MV-4-11 (cell line): Measurements from ENCODE around the gene AMPH.
A peak's percentile ranks its signal among the peaks of the same experiment; 100 is the strongest.
"Not testable (repeated sequence)": the region's sequence is repeated elsewhere in the genome, so short reads cannot be mapped to it uniquely, and the experiment has no call there.

Experiments used
- DNase-seq: peaks from one replicate; lab custom pipeline; 2025; lab: John Stamatoyannopoulos, UW

AMPH gene

GRCh38 chr7:38351601-38352000 is 279.6 kb downstream of the AMPH start:
- no peak for DNase-seq

GRCh38 chr7:38350777-38351176 is 280.4 kb downstream of the AMPH start:
- DNase-seq: not testable (repeated sequence)

DNA sequence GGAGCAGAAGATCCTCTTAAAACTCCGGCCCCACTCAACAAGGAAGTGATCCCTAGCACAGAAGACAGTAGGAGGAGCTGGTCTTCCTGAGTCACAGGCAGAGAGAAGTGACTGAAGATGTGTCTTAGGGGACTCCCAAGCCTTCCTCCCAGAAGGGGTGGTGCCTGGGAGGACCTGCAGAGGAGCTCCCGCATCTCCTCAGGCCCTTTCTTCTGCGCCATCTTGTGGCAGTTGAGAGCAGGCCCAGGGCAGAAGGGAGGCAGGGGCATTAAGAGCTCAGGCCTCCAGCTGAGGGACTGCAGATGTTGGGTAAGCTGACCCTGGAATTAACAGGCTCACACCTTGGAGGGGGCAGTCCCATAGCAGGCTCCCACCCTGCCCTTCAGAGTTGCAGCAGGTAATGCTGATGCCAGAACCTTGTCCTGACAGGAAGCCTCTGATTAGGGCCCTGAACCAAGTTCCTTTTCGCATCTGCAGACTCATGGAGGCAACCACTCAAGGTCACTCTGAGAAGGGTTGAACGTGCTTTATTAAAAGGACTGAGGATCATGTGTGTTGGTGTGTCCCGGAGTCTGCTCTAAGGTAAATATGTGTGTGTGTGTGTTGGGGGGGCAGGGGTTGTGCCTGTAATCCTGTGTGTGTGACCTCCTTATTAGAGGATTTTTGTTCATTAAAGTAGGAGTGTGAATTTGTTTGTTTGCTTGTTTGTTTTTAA is 281.1 kb downstream of the AMPH start:
- DNase-seq: peak; percentile 91

- not testable (repeated sequence) for DNase-seq
Measured at GRCh38 chr7:38349126-38349795, 281.9 kb downstream of the AMPH start.

GRCh38 chr7:38345299-38346172 is 285.6 kb downstream of the AMPH start:
- DNase-seq: peak; percentile 64

- DNase-seq: not testable (repeated sequence)
Measured at GRCh38 chr7:38344741-38345140, 286.4 kb downstream of the AMPH start.

- not testable (repeated sequence) for DNase-seq
Measured at GRCh38 chr7:38342135-38342534, 289.0 kb downstream of the AMPH start.

DNA sequence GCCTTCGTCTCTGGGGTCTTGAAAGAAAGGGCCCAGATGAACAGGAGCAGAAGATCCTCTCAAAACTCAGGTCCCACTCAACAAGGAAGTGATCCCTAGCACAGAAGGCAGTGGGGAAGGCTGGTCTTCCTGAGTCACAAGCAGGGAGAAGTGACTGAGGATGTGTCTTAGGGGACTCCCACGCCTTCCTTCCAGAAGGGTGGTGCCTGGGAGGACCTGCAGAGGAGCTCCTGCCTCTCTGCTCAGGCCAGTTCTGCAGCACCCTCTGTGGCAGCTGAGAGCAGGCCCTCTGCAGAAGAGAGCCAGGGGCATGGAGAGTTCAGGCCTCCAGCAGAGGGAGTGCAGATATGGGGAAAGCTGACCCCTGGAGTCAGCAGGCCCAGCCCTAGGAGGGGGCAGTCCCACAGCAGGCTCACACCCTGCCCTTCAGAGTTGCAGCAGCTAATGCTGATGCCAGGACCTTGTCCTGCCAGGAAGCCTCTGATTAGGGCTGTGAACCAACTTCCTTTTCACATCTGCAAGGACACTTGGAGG is 289.9 kb downstream of the AMPH start:
- DNase-seq: peak; percentile 93

- no peak for DNase-seq
Measured at GRCh38 chr7:38339953-38340819, 291.0 kb downstream of the AMPH start.

- DNase-seq: not testable (repeated sequence)
Measured at GRCh38 chr7:38336148-38336515, 295.0 kb downstream of the AMPH start.

DNA sequence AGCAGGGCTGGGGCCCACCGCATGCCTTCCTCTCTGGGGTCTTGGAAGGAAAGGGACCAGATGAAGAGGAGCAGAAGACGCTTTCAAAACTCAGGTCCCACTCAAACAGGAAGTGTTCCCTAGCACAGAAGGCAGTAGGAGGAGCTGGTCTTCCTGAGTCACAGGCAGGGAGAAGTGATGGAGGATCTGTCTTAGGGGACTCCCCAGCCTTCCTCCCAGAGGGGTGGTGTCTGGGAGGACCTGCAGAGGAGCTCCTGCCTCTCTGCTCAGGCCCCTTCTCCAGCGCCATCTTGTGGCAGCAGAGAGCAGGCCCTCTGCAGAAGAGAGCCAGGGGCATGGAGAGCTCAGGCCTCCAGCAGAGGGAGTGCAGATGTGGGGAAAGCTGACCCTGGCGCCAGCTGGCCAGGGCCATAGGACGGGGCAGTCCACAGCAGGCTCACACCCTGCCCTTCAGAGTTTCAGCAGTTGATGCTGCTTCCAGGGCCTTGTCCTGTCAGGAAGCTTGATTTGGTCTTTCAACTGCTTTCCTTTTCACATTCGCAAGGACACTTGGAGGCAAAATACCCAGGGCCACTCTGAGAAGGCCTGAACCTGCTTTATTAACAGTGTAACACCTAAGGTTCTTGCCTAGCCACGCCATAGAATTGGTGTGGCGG is 295.6 kb downstream of the AMPH start:
- DNase-seq: peak; percentile 98

GRCh38 chr7:38335128-38335491 is 296.1 kb downstream of the AMPH start:
- DNase-seq: peak; percentile 85

DNA sequence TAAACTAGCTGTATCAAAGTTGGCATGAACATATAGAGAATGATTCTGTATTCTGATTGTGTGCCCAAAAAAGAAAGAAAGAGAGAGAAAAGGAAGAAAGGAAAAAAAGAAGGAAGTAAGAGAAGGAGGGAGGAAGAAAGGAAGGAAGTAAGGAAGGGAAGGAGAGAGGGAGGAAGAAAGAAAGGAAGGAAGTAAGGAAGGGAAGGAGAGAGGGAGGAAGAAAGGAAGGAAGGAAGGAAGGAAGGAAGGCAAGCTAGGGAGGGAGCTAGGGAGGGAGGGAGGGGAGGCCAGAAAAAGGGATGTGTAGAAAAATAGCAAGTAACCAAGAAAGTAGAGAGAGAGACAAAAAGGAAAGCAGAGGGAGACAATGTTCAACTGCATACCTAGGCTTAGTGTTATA is 297.0 kb downstream of the AMPH start:
- DNase-seq: no peak
